Measurements from ENCODE around the gene GPC6.

GPC6 gene

DNA sequence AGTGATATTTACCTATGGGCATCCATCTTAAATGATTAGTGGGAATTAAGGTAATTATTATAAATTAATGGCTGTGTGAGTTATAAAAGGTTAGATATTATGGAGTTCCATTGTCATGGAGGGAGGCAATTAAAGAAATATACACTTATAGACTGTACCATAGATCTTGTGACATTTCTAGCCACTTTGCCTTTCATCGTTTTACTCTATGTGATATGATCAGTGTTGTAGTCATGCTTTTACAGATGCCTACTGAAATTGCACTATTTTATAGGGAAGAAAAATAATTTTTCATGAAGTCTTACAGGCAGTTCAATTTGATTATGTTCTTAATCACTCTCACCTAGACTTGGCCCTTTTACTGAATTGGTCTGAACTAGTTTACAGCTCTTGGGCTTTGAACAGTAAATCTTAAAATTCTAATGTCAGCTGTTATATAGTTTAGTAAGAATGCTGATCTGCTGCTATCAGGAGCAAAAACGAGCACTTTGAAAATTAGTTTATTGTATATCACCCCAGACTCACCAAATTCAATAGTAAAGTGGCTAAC lies 301.2 kb downstream of the GPC6 start:
- Histone ChIP-seq H3K27ac (replicated peaks) (no peak overlapping the region), H3K4me3 (replicated peaks; ENCODE audit: insufficient read depth, low read length) (no peak overlapping the region), H3K27me3 (ENCODE audit: insufficient read depth, poor library complexity, severe bottlenecking) (no peaks in the 10 kb centered on the region)
- no peak for DNase-seq (ENCODE audit: low read depth in 1 of 2, low spot score in 1 of 2)
- TF ChIP-seq, protein P1, sequence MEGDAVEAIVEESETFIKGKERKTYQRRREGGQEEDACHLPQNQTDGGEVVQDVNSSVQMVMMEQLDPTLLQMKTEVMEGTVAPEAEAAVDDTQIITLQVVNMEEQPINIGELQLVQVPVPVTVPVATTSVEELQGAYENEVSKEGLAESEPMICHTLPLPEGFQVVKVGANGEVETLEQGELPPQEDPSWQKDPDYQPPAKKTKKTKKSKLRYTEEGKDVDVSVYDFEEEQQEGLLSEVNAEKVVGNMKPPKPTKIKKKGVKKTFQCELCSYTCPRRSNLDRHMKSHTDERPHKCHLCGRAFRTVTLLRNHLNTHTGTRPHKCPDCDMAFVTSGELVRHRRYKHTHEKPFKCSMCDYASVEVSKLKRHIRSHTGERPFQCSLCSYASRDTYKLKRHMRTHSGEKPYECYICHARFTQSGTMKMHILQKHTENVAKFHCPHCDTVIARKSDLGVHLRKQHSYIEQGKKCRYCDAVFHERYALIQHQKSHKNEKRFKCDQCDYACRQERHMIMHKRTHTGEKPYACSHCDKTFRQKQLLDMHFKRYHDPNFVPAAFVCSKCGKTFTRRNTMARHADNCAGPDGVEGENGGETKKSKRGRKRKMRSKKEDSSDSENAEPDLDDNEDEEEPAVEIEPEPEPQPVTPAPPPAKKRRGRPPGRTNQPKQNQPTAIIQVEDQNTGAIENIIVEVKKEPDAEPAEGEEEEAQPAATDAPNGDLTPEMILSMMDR (IDR thresholded peaks at IDR 0.05; ENCODE audit: insufficient read depth, low read length), result no peak
- no peak for TF ChIP-seq SPI1 (IDR thresholded peaks at IDR 0.05; ENCODE audit: borderline replicate concordance, low read depth)
- TF ChIP-seq GABPA (IDR thresholded peaks at IDR 0.05; ENCODE audit: low read depth), result no peak
- TF ChIP-seq POLR2AphosphoS5 (IDR thresholded peaks at IDR 0.05; ENCODE audit: low read depth), result no peak
- TF ChIP-seq, protein P2, sequence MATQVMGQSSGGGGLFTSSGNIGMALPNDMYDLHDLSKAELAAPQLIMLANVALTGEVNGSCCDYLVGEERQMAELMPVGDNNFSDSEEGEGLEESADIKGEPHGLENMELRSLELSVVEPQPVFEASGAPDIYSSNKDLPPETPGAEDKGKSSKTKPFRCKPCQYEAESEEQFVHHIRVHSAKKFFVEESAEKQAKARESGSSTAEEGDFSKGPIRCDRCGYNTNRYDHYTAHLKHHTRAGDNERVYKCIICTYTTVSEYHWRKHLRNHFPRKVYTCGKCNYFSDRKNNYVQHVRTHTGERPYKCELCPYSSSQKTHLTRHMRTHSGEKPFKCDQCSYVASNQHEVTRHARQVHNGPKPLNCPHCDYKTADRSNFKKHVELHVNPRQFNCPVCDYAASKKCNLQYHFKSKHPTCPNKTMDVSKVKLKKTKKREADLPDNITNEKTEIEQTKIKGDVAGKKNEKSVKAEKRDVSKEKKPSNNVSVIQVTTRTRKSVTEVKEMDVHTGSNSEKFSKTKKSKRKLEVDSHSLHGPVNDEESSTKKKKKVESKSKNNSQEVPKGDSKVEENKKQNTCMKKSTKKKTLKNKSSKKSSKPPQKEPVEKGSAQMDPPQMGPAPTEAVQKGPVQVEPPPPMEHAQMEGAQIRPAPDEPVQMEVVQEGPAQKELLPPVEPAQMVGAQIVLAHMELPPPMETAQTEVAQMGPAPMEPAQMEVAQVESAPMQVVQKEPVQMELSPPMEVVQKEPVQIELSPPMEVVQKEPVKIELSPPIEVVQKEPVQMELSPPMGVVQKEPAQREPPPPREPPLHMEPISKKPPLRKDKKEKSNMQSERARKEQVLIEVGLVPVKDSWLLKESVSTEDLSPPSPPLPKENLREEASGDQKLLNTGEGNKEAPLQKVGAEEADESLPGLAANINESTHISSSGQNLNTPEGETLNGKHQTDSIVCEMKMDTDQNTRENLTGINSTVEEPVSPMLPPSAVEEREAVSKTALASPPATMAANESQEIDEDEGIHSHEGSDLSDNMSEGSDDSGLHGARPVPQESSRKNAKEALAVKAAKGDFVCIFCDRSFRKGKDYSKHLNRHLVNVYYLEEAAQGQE (IDR thresholded peaks at IDR 0.05; ENCODE audit: insufficient replicate concordance, low read depth), result no peak

DNA sequence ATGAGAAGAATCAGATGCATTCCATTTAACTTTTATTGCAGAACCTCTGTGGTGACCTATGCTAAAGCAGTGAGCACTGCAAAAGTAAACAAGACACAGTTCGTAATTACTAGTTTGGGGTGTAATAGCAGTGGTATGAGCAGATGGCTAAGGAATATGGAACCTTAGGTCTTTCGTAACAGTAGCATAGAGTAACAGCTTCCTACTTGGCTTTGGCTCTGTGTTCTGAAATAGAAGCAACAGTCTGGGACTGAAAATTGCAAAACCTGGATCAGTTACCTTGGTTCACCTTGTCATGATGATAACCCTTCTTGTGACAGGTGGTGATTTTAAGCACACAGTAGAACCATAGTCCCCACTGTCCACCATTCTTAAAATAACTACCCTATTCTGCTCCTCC lies 303.4 kb downstream of the GPC6 start:
- Histone ChIP-seq H3K4me3 (replicated peaks; ENCODE audit: insufficient read depth, low read length) (no peak overlapping the region), H3K27me3 (ENCODE audit: insufficient read depth, poor library complexity, severe bottlenecking) (no peaks in the 10 kb centered on the region), H3K27ac (replicated peaks) (no peak overlapping the region)
- no peak for DNase-seq (ENCODE audit: low read depth in 1 of 2, low spot score in 1 of 2)
- TF ChIP-seq, protein P2 (IDR thresholded peaks at IDR 0.05; ENCODE audit: insufficient replicate concordance, low read depth), result no peak
- TF ChIP-seq, protein P1 (IDR thresholded peaks at IDR 0.05; ENCODE audit: insufficient read depth, low read length), result no peak
- TF ChIP-seq SPI1 (IDR thresholded peaks at IDR 0.05; ENCODE audit: borderline replicate concordance, low read depth) (no peak), GABPA (IDR thresholded peaks at IDR 0.05; ENCODE audit: low read depth) (no peak), POLR2AphosphoS5 (IDR thresholded peaks at IDR 0.05; ENCODE audit: low read depth) (no peak)

DNA sequence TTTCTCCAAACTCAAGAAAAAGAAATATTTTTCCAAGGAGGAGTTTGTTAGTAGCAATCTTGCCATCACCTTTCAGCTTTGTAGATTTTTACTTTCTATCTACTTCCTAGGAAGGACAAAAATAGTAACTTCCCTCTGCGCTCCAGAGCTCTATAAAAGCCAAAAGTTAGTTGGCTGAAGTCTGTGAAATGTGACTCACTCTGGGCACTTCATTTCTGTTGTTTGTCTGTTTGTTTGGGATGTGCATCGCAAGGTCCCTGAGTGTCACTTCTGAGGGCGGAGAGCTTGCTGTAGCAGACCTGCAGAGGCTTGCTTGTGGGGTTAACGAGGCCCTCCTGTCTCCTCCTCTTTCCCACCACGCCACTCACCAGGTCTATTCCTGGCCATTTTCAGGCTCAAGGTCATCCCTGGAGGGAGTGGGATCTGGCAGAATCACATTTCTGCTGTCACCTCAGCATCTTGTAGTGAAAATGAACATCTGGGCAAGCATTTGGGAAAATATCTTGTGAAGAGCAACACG lies 307.6 kb downstream of the GPC6 start:
- H3K27ac ChIP-seq (replicated peaks), result no peak overlapping the region
- no peak overlapping the region for H3K4me3 ChIP-seq (replicated peaks; ENCODE audit: insufficient read depth, low read length)
- no peak for DNase-seq (ENCODE audit: low read depth in 1 of 2, low spot score in 1 of 2)
- no peak for TF ChIP-seq GABPA (IDR thresholded peaks at IDR 0.05; ENCODE audit: low read depth)
- TF ChIP-seq, protein P1 (IDR thresholded peaks at IDR 0.05; ENCODE audit: insufficient read depth, low read length), result no peak
- TF ChIP-seq, protein P2 (IDR thresholded peaks at IDR 0.05; ENCODE audit: insufficient replicate concordance, low read depth), result no peak
- TF ChIP-seq POLR2AphosphoS5 (IDR thresholded peaks at IDR 0.05; ENCODE audit: low read depth), result no peak
- TF ChIP-seq SPI1 (IDR thresholded peaks at IDR 0.05; ENCODE audit: borderline replicate concordance, low read depth), result no peak
- H3K27me3 ChIP-seq (ENCODE audit: insufficient read depth, poor library complexity, severe bottlenecking), result no peaks in the 10 kb centered on the region

Data from HL-60 (cell line).